T-cell (primary cell): ENCODE results near the gene PLIN5. TPM values are rescaled to one million over a fixed set of nuclear protein-coding genes. Genes with fewer than 3 reads are reported as not detected.
A peak's percentile ranks its signal among the peaks of the same experiment; 100 is the strongest.

Experiments
- ATAC-seq, 4 experiments: fragments of 200-7000 bp in 3 of 4; fragments of 150-1000 bp in 1 of 4; cut with Tn5 transposase; replicated peaks in 1 of 4; 1 replicate in 3 of 4; 2 replicates in 1 of 4; pipeline ENCODE4 v1.10.0; 2021; ENCODE audit warnings: moderate library complexity in 3 of 4, mild to moderate bottlenecking in 2 of 4, moderate number of reproducible peaks in 1 of 4
- CTCF ChIA-PET, 2 donors: fragments of 300-600 bp; sonication (Branson Sonifier 250); formaldehyde crosslinking; loops; one replicate each; lab custom pipeline; 2022; ENCODE audit warnings: antibody characterized with exemption in 2 of 2; lab: Charles Lee
- POLR2A ChIA-PET, 2 donors: fragments of 300-600 bp; sonication (Branson Sonifier 250); formaldehyde crosslinking; loops; one replicate each; lab custom pipeline; 2022; ENCODE audit warnings: antibody characterized with exemption in 2 of 2; lab: Charles Lee
- DNase-seq, 35 experiments: peaks; one replicate each; pipeline versions ENCODE4 v3.0.0 to v3.0.0-alpha.2; 2013 to 2023
- H3K27ac ChIP-seq: one replicate; pipeline ENCODE4 v1.5.1; 2013; ENCODE audit warnings: low read length
- H3K27me3 ChIP-seq, 2 experiments: replicated peaks in 1 of 2; 1 replicate in 1 of 2; 2 replicates in 1 of 2; pipeline versions ENCODE4 v1.6.1 to v1.7.0; 2013; ENCODE audit warnings: low read length in 1 of 2, mixed read lengths in 1 of 2; ENCODE audit not compliant: control insufficient read depth in 2 of 2, insufficient read depth in 2 of 2; ENCODE audit errors: extremely low read depth in 1 of 2
- H3K36me3 ChIP-seq, 2 donors: 1 replicate in 1 of 2; 2 replicates in 1 of 2; pipeline versions ENCODE4 v1.6.1 to v1.7.0; 2013; ENCODE audit warnings: low read length in 1 of 2; ENCODE audit not compliant: control insufficient read depth in 2 of 2, insufficient read depth in 1 of 2; ENCODE audit errors: extremely low read depth in 1 of 2
- H3K4me1 ChIP-seq, 2 experiments: 1 replicate in 1 of 2; 2 replicates in 1 of 2; pipeline versions ENCODE4 v1.6.1 to v1.7.0; 2013; ENCODE audit warnings: low read length in 2 of 2, mixed read lengths in 1 of 2; ENCODE audit not compliant: insufficient read depth in 2 of 2, control insufficient read depth in 1 of 2; ENCODE audit errors: extremely low read depth in 1 of 2
- H3K4me3 ChIP-seq, 2 donors: 1 replicate in 1 of 2; 2 replicates in 1 of 2; pipeline versions ENCODE4 v1.5.1 to v1.7.0; 2013; ENCODE audit warnings: mild to moderate bottlenecking in 2 of 2, low read length in 1 of 2, moderate library complexity in 1 of 2; ENCODE audit not compliant: control insufficient read depth in 1 of 2; ENCODE audit errors: extremely low read depth in 1 of 2
- H3K9me3 ChIP-seq: 2 replicates; pipeline ENCODE4 v1.7.0; 2013
- H3K27ac Mint-ChIP-seq, 2 donors: one replicate each; pipeline ENCODE4 v1.8.0; 2020 to 2021; ENCODE audit warnings: mild to moderate bottlenecking in 2 of 2, mixed read lengths in 2 of 2
- H3K27me3 Mint-ChIP-seq, 2 donors: one replicate each; pipeline ENCODE4 v1.8.0; 2021 to 2022; ENCODE audit warnings: mixed read lengths in 2 of 2
- H3K36me3 Mint-ChIP-seq: one replicate; pipeline ENCODE4 v1.8.0; 2021; ENCODE audit warnings: mixed read lengths
- H3K4me1 Mint-ChIP-seq, 3 donors: one replicate each; pipeline ENCODE4 v1.8.0; 2020 to 2022; ENCODE audit warnings: mixed read lengths in 3 of 3, mild to moderate bottlenecking in 1 of 3
- H3K4me3 Mint-ChIP-seq, 3 donors: one replicate each; pipeline ENCODE4 v1.8.0; 2020 to 2022; ENCODE audit warnings: mild to moderate bottlenecking in 3 of 3, mixed read lengths in 3 of 3, moderate library complexity in 3 of 3
- H3K9me3 Mint-ChIP-seq, 3 donors: one replicate each; pipeline ENCODE4 v1.8.0; 2020 to 2022; ENCODE audit warnings: mixed read lengths in 3 of 3
- WGBS: methylation state at CpG from one replicate; pipeline ENCODE4 v1.1.5; 2013; ENCODE audit warnings: missing lambda C conversion rate; ENCODE audit not compliant: insufficient coverage; 5-methylcytosine and 5-hydroxymethylcytosine counted together
- total RNA-seq, 35 experiments: library from RNA in 6 of 35; stranded (reverse) in 6 of 35; fragments of 120-200 nt in 1 of 35; gene quantifications; one replicate each; pipeline versions ENCODE4 v1.2.1 to v1.2.4 and lab custom pipeline; 2013 to 2026

PLIN5 gene
- total RNA-seq, 5 donors from 2014 or later (not counting 1 experiment from before 2014, with no cell fraction given), result 0.14 to 2.3 (median 0.99) TPM

GRCh38 chr19:4483385-4483784 is 51.6 kb downstream of the PLIN5 start:
- peaks cover 19% of the 10 kb centered on the region for H3K36me3 Mint-ChIP-seq
- H3K9me3 Mint-ChIP-seq, result no peaks in the 10 kb centered on the region
- DNase-seq (no peak), ATAC-seq (no peak)
- Histone ChIP-seq H3K27ac (no peak overlapping the region), H3K4me3 (no peak overlapping the region), H3K9me3 (no peaks in the 10 kb centered on the region), H3K27me3 (no peaks in the 10 kb centered on the region), H3K36me3 (peaks cover 0 to 7% of the 10 kb centered on the region in 2 donors), H3K4me1 (no peaks in the 10 kb centered on the region)
- WGBS, result 94% methylated on average over 17 of the region's 19 CpGs
- H3K27me3 Mint-ChIP-seq, result no peaks in the 10 kb centered on the region
- CTCF ChIA-PET, result interaction anchor here (0.6 kb wide), 2 partner anchors 10 to 207 kb away, joined by 3 read pairs; no protein-coding TSS in a partner anchor
- POLR2A ChIA-PET, result interaction anchor here in 1 of 2 donors (0.6 kb wide), 1 partner anchor 12 kb away, joined by 3 read pairs; no protein-coding TSS in a partner anchor
- H3K4me1 Mint-ChIP-seq, result peaks cover 0 to 2% (median 0%) of the 10 kb centered on the region in 3 donors
- H3K27ac Mint-ChIP-seq, result no peak overlapping the region
- H3K4me3 Mint-ChIP-seq, result no peak overlapping the region

- ChIA-PET CTCF (interaction anchor here in 1 of 2 donors (0.6 kb wide), 1 partner anchor 206 kb away, joined by 3 read pairs; no protein-coding TSS in a partner anchor), POLR2A (no interaction called here)
- WGBS, result 98% methylated on average over 30 of the region's 35 CpGs
- Histone ChIP-seq H3K27ac (no peak overlapping the region), H3K27me3 (no peaks in the 10 kb centered on the region), H3K4me3 (no peak overlapping the region), H3K9me3 (no peaks in the 10 kb centered on the region), H3K4me1 (no peaks in the 10 kb centered on the region), H3K36me3 (peaks cover 0 to 5% of the 10 kb centered on the region in 2 donors)
- ATAC-seq (no peak), DNase-seq (no peak)
- Mint-ChIP-seq H3K27ac (no peak overlapping the region), H3K4me3 (no peak overlapping the region), H3K27me3 (no peaks in the 10 kb centered on the region), H3K9me3 (no peaks in the 10 kb centered on the region), H3K36me3 (peaks cover 19% of the 10 kb centered on the region), H3K4me1 (peaks cover 0 to 2% (median 0%) of the 10 kb centered on the region in 3 donors)
Observed at GRCh38 chr19:4482721-4483364, 52.2 kb downstream of the PLIN5 start.

GRCh38 chr19:4477034-4477801 is 57.8 kb downstream of the PLIN5 start:
- H3K36me3 Mint-ChIP-seq, result peaks cover 12% of the 10 kb centered on the region
- Histone ChIP-seq H3K27me3 (no peaks in the 10 kb centered on the region), H3K27ac (no peak overlapping the region), H3K4me1 (peaks cover 13 to 26% of the 10 kb centered on the region in 2 experiments), H3K9me3 (no peaks in the 10 kb centered on the region), H3K36me3 (peaks cover 0 to 20% of the 10 kb centered on the region in 2 donors), H3K4me3 (no peak overlapping the region)
- no peak for DNase-seq
- H3K9me3 Mint-ChIP-seq, result no peaks in the 10 kb centered on the region
- no peaks in the 10 kb centered on the region for H3K27me3 Mint-ChIP-seq
- H3K27ac Mint-ChIP-seq, result no peak overlapping the region
- no peak for ATAC-seq
- WGBS, result 89% methylated on average over 13 of the region's 16 CpGs
- ChIA-PET POLR2A (no interaction called here), CTCF (interaction anchor here in 1 of 2 donors (0.5 to 0.8 kb wide), 3 partner anchors 109 to 392 kb away, joined by 3 read pairs; no protein-coding TSS in a partner anchor)
- H3K4me1 Mint-ChIP-seq, result peaks cover 15 to 20% (median 17%) of the 10 kb centered on the region in 3 donors
- H3K4me3 Mint-ChIP-seq, result no peak overlapping the region

GRCh38 chr19:4474514-4475022 is 60.5 kb downstream of the PLIN5 start:
- Histone ChIP-seq H3K27me3 (no peaks in the 10 kb centered on the region), H3K4me3 (peak overlapping the region in 1 of 2 donors; percentile 46), H3K4me1 (peaks cover 15 to 38% of the 10 kb centered on the region in 2 experiments), H3K9me3 (no peaks in the 10 kb centered on the region), H3K27ac (no peak overlapping the region), H3K36me3 (peaks cover 0 to 20% of the 10 kb centered on the region in 2 donors)
- ATAC-seq (no peak), DNase-seq (peak in 4 of 35 experiments; percentile 20 to 40 (median 32))
- POLR2A ChIA-PET, result no interaction called here
- peaks cover 21 to 25% (median 24%) of the 10 kb centered on the region in 3 donors for H3K4me1 Mint-ChIP-seq
- peak overlapping the region in 1 of 2 donors; percentile 64 for H3K27ac Mint-ChIP-seq
- no peaks in the 10 kb centered on the region for H3K27me3 Mint-ChIP-seq
- H3K36me3 Mint-ChIP-seq, result peaks cover 12% of the 10 kb centered on the region
- peak overlapping the region in 2 of 3 donors; percentile 66 to 73 for H3K4me3 Mint-ChIP-seq
- no peaks in the 10 kb centered on the region for H3K9me3 Mint-ChIP-seq
- CTCF ChIA-PET, result interaction anchor here (0.5 kb wide), 2 partner anchors 487 to 901 kb away, joined by 3 to 5 read pairs; partner anchors contain the start of gene HMG20B (in 1 of the 2)
- 44% methylated on average over 3 of the region's 13 CpGs for WGBS

- Histone ChIP-seq H3K36me3 (peaks cover 0 to 20% of the 10 kb centered on the region in 2 donors), H3K4me3 (peak overlapping the region in 1 of 2 donors; percentile 46), H3K27ac (no peak overlapping the region), H3K9me3 (no peaks in the 10 kb centered on the region), H3K27me3 (no peaks in the 10 kb centered on the region), H3K4me1 (peaks cover 15 to 38% of the 10 kb centered on the region in 2 experiments)
- DNase-seq, result no peak
- peak overlapping the region in 1 of 2 donors; percentile 64 for H3K27ac Mint-ChIP-seq
- no peaks in the 10 kb centered on the region for H3K9me3 Mint-ChIP-seq
- POLR2A ChIA-PET, result no interaction called here
- peaks cover 23 to 25% (median 24%) of the 10 kb centered on the region in 3 donors for H3K4me1 Mint-ChIP-seq
- 60% methylated on average over 20 of the region's 23 CpGs for WGBS
- H3K27me3 Mint-ChIP-seq, result no peaks in the 10 kb centered on the region
- no peak for ATAC-seq
- CTCF ChIA-PET, result interaction anchor here in 1 of 2 donors (0.5 to 0.6 kb wide), 2 partner anchors 10 to 486 kb away, joined by 3 read pairs; no protein-coding TSS in a partner anchor
- peak overlapping the region in 2 of 3 donors; percentile 73 to 76 for H3K4me3 Mint-ChIP-seq
- peaks cover 12% of the 10 kb centered on the region for H3K36me3 Mint-ChIP-seq
Observed at GRCh38 chr19:4473763-4474513, 61.1 kb downstream of the PLIN5 start.
